Thyroid gland (tissue), 4 donors: ENCODE measurements around the gene PAGE1. TPM values are rescaled to one million over a fixed set of nuclear protein-coding genes. Genes with fewer than 3 reads are reported as not detected.
"Not testable (repeated sequence)": the region's sequence is repeated elsewhere in the genome, so short reads cannot be mapped to it uniquely, and the experiment has no call there.

Experiments
- DNase-seq, 2 donors: peaks; one replicate each; pipeline ENCODE4 v3.0.0-alpha.2; 2019
- H3K27ac ChIP-seq, 3 donors: fragments of 200-600 bp; sonication (generic); 1 replicate in 2 of 3; 2 replicates in 1 of 3; pipeline ENCODE4 v1.5.1; 2016 to 2019; ENCODE audit warnings: mild to moderate bottlenecking in 1 of 3, moderate library complexity in 1 of 3
- H3K27me3 ChIP-seq: fragments of 200-600 bp; sonication (generic); one replicate; pipeline ENCODE4 v1.5.1; 2019
- H3K36me3 ChIP-seq, 2 donors: fragments of 200-600 bp; sonication (generic); one replicate each; pipeline ENCODE4 v1.5.1; 2016 to 2019
- H3K4me1 ChIP-seq, 2 donors: fragments of 200-600 bp; sonication (generic); one replicate each; pipeline ENCODE4 v1.5.1; 2017 to 2019
- H3K4me3 ChIP-seq, 3 donors: fragments of 200-600 bp; sonication (generic); replicated peaks in 1 of 3; 1 replicate in 2 of 3; 2 replicates in 1 of 3; pipeline ENCODE4 v1.5.1; 2016; ENCODE audit warnings: mild to moderate bottlenecking in 1 of 3
- H3K9me3 ChIP-seq: fragments of 200-600 bp; sonication (generic); one replicate; pipeline ENCODE4 v1.5.1; 2017
- POLR2A ChIP-seq, 2 donors: fragments of 450-650 bp; IDR thresholded peaks; one replicate each; pipeline ENCODE4 v1.6.1; 2017; ENCODE audit warnings: antibody characterized with exemption in 2 of 2, mild to moderate bottlenecking in 2 of 2, moderate library complexity in 1 of 2
- WGBS, 2 donors: methylation state at CpG; one replicate each; pipeline ENCODE4 v1.1.5; 2017; 5-methylcytosine and 5-hydroxymethylcytosine counted together
- intact Hi-C: fragments of 100-400 bp; cut with DNase I; formaldehyde crosslinking; loops from one replicate; pipeline ENCODE4 v1.15.1; 2023
- total RNA-seq, 4 donors: library from RNA; depleted of rRNA; stranded (reverse); fragments of >200 nt; gene quantifications; one replicate each; pipeline ENCODE4 v1.2.3, GENCODE V29; 2016
- TF ChIP-seq, protein P1 (sequence below), 6 experiments: fragments of 200-600 bp in 3 of 6; fragments of 450-650 bp in 3 of 6; sonication (generic) in 3 of 6; IDR thresholded peaks; one replicate each; pipeline ENCODE4 v1.5.1; 2016 to 2019; ENCODE audit warnings: antibody characterized with exemption in 6 of 6, mild to moderate bottlenecking in 2 of 6, inconsistent platforms in 1 of 6, moderate library complexity in 1 of 6

Gene PAGE1, protein sequence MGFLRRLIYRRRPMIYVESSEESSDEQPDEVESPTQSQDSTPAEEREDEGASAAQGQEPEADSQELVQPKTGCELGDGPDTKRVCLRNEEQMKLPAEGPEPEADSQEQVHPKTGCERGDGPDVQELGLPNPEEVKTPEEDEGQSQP
- total RNA-seq = not detected

DNA sequence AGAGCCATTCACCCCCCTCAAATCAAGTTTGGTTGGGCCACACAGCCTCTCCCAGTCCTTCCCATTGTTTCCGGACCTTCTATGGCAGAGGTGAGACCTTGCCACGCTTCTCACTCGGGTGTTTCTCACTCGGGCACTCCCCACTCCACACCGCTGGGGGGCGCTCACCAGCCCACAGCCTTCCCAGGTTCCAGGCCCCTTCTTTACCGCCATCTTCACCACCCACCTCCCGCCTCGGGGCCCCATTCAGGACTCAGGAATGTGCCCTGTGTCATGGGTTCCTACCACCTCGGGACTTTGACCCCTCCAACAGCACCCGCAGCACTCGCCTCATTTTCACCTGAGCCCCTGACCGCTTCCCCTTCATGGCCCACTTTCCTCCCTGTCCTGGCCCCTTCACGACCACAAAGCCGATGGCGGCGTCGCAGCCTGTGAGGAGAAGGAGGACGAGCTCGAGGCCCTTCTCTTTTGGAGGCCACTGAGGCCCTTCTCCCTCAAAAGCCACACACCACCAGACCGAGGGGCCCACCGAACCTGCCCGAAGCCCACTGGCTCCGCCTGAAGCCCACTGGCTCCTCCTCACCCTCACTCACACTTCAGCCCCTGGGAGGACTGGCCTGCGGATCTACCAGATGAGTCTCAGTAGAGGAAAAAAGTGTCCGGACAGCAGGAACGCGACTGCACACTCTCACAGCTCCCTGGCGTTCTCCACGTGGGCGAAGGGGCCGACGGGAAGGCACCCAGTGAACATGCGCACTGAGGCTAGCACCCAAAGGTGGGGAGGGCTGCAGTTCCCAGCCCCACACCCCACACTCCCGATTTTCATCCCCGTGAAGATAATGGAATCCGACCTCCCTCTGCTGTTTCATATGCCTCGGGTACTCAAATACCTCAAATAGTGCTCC is at the start of gene PAGE1:
Gene PAGE1, minus strand, starts transcription at position 709 of the 905 bp plus-strand sequence. CDS start 1,214 bp downstream, outside the sequence.
- Histone ChIP-seq H3K27me3 (no peaks in the 10 kb centered on the region), H3K36me3 (no peaks in the 10 kb centered on the region), H3K4me1 (no peaks in the 10 kb centered on the region), H3K27ac (no peak within 1 kb of the TSS), H3K4me3 (no peak within 1 kb of the TSS), H3K9me3 (no peaks in the 10 kb centered on the region)
- DNase-seq = no peak
- WGBS, 2 donors = 93 to 94% methylated on average over 22 to 31 of the region's 38 CpGs
- TF ChIP-seq POLR2A (IDR thresholded peaks at IDR 0.05) = no peak
- TF ChIP-seq, protein P1, sequence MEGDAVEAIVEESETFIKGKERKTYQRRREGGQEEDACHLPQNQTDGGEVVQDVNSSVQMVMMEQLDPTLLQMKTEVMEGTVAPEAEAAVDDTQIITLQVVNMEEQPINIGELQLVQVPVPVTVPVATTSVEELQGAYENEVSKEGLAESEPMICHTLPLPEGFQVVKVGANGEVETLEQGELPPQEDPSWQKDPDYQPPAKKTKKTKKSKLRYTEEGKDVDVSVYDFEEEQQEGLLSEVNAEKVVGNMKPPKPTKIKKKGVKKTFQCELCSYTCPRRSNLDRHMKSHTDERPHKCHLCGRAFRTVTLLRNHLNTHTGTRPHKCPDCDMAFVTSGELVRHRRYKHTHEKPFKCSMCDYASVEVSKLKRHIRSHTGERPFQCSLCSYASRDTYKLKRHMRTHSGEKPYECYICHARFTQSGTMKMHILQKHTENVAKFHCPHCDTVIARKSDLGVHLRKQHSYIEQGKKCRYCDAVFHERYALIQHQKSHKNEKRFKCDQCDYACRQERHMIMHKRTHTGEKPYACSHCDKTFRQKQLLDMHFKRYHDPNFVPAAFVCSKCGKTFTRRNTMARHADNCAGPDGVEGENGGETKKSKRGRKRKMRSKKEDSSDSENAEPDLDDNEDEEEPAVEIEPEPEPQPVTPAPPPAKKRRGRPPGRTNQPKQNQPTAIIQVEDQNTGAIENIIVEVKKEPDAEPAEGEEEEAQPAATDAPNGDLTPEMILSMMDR (IDR thresholded peaks at IDR 0.05) = no peak
- intact Hi-C loops = no loop called here

DNA sequence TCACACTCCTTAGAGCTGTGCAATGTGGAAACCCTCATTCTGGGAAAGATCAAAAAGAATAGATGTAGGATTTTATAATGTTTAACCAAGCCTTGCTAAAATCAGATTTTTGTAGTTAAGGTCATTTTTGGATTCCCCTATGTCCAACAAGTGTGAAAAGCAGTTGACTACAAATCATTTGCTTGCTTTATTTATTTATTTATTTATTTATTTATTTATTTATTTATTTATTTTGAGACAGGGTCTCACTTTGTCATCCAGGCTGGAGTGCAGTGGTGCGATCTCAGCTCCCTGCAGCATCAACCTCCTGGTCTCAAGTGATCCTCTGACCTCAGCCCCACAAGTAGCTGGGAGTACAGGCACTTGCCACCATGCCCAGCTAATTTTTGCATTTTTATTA is 45.7 kb upstream of the PAGE1 start:
- H3K4me1 ChIP-seq, DNase-seq, intact Hi-C loops, H3K36me3 ChIP-seq, H3K4me3 ChIP-seq, H3K27ac ChIP-seq, H3K27me3 ChIP-seq, H3K9me3 ChIP-seq: not testable (repeated sequence)
- 85 to 96% methylated on average over 1 of the region's 1 CpG for WGBS, 2 donors

DNA sequence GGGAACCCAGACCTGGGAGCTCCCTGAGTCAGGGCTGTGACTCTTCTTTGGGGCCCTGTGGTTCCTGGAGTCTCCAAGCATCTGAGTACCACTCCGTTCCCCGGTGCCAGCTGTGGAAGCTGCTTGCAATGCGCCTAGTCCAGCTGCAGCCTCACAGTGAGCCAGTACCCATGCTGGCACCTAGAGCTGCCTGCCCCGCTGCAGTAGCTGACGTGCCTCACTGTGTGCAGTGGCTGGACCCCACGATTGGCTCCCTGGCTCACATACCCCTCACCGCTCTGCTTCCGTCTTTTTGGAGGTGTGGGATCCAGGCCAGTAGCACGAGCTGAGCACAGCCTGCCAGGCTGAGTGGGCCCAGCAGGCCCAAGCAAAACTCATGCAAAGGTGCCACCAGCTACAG is 32.1 kb upstream of the PAGE1 start:
- WGBS, 2 donors = 78 to 95% methylated on average over 5 to 7 of the region's 9 CpGs
- Histone ChIP-seq H3K4me1 (no peaks in the 10 kb centered on the region), H3K9me3 (no peaks in the 10 kb centered on the region), H3K27ac (no peak overlapping the region), H3K27me3 (no peaks in the 10 kb centered on the region), H3K36me3 (no peaks in the 10 kb centered on the region), H3K4me3 (no peak overlapping the region)
- TF ChIP-seq, protein P1 (IDR thresholded peaks at IDR 0.05) = no peak
- TF ChIP-seq POLR2A (IDR thresholded peaks at IDR 0.05) = no peak
- no peak for DNase-seq
- intact Hi-C loops = no loop called here

DNA sequence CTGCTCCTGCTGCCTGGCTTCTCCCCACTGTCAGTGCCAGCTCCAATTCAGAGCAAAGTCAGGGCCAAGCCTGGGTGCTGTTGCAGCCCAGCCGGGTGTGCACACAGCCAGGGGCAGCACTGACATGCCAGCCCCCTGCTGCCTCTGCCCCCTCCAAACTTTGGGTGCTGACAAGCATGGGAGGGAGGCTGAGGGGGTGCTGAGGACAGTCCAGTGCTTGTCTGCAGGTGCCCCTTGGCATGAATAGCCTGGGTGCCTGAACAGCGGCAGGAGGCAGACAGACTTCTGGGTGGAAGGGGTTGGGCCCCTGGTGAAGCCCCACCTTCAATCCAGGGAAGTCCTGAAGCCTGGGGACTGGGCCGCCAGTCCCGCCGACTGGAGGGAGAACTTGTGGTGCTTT is 31.2 kb upstream of the PAGE1 start:
- no peak for DNase-seq
- Histone ChIP-seq H3K4me1 (no peaks in the 10 kb centered on the region), H3K36me3 (no peaks in the 10 kb centered on the region), H3K4me3 (no peak overlapping the region), H3K27ac (no peak overlapping the region), H3K27me3 (no peaks in the 10 kb centered on the region), H3K9me3 (no peaks in the 10 kb centered on the region)
- WGBS, 2 donors = 100% methylated on average over 1 of the region's 5 CpGs; no CpG with 5 or more reads in 1 of the 2 donors
- TF ChIP-seq, protein P1 (IDR thresholded peaks at IDR 0.05) = no peak
- TF ChIP-seq POLR2A (IDR thresholded peaks at IDR 0.05) = no peak
- intact Hi-C loops = no loop called here

DNA sequence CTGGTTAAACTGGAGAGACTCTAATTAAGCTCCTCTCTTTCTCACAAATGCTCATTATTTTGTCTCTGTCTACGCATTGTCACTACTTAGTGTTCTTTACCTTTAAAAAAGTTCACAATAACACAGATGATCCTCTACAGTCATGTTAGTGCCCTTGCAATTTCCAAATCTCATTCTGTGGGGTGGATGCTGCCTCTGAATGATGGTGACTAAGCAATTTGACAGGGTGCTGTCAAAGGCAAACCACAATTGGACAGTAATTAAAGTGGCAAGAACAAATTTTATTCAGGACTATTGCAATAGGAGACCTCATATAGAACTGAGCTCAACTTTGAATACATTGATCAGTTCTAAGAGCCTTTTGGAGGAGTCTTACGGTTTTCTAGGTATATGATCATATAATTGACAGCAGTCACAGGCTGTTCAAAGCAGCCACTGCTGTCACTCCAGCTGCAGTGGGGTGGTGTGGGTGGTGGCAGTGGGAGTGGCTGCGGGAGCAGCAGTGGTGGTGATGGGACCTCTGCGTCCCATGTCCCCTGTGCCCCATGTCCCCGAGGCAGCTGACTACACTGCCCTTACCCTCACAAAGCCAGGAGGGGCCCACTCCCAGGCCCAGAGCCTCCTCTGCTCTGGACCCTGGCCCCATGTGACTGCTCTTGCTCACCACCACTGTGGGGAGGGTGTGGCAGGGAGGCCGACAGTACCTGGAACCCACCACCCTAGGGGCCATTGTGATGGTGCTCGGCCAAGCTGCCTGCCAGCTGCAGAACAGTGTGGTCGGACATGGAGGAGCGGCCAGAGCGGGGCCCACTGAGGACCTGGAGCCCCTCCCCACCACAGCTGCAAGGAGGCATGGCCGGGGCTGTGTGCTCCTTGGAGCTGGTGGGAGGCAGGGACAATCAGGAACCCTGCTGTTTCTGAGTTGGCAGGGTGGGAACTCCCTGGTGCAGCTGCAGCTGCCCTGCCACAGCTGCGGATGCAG is 30.4 kb upstream of the PAGE1 start:
- TF ChIP-seq POLR2A (IDR thresholded peaks at IDR 0.05) = no peak
- TF ChIP-seq, protein P1 (IDR thresholded peaks at IDR 0.05) = no peak
- WGBS, 2 donors = 84 to 94% methylated on average over 4 to 5 of the region's 12 CpGs
- Histone ChIP-seq H3K4me1 (no peaks in the 10 kb centered on the region), H3K9me3 (no peaks in the 10 kb centered on the region), H3K36me3 (no peaks in the 10 kb centered on the region), H3K27me3 (no peaks in the 10 kb centered on the region), H3K4me3 (no peak overlapping the region), H3K27ac (no peak overlapping the region)
- DNase-seq = no peak
- intact Hi-C loops = no loop called here
